Ascending aorta (tissue), 2 donors: ENCODE data around the gene ERBB3. TPM values are rescaled to one million over a fixed set of nuclear protein-coding genes. Genes with fewer than 3 reads are reported as not detected.

Experiments used
- DNase-seq, 2 donors: peaks; one replicate each; pipeline ENCODE4 v3.0.0-alpha.2; 2019; ENCODE audit warnings: low spot score in 2 of 2
- H3K27ac ChIP-seq, 2 donors: fragments of 200-600 bp; sonication (generic); one replicate each; pipeline ENCODE4 v1.5.1; 2016 to 2017; ENCODE audit warnings: mild to moderate bottlenecking in 1 of 2
- H3K27me3 ChIP-seq: fragments of 200-600 bp; sonication (generic); one replicate; pipeline ENCODE4 v1.5.1; 2017
- H3K36me3 ChIP-seq, 2 donors: fragments of 200-600 bp; sonication (generic); one replicate each; pipeline ENCODE4 v1.5.1; 2016
- H3K4me1 ChIP-seq, 2 donors: fragments of 200-600 bp; sonication (generic); one replicate each; pipeline ENCODE4 v1.5.1; 2016 to 2017; ENCODE audit warnings: mild to moderate bottlenecking in 1 of 2
- H3K4me3 ChIP-seq, 2 donors: fragments of 200-600 bp; sonication (generic); one replicate each; pipeline ENCODE4 v1.5.1; 2016 to 2017; ENCODE audit warnings: mild to moderate bottlenecking in 1 of 2
- H3K9me3 ChIP-seq, 2 donors: fragments of 200-600 bp; sonication (generic); one replicate each; pipeline ENCODE4 v1.5.1; 2016
- CTCF ChIP-seq, 3 experiments: fragments of 200-600 bp in 2 of 3; fragments of 450-650 bp in 1 of 3; sonication (generic) in 2 of 3; IDR thresholded peaks; one replicate each; pipeline ENCODE4 v1.5.1; 2016 to 2019; ENCODE audit warnings: antibody characterized with exemption in 3 of 3, mild to moderate bottlenecking in 1 of 3, moderate library complexity in 1 of 3
- intact Hi-C: fragments of 100-400 bp; cut with DNase I; formaldehyde crosslinking; loops from one replicate; pipeline ENCODE4 v1.15.1; 2023
- total RNA-seq: library from RNA; depleted of rRNA; stranded (reverse); fragments of >200 nt; gene quantifications from one replicate; pipeline ENCODE4 v1.1.0, GENCODE V29; 2016

The ERBB3 gene
- total RNA-seq, 1 donor from 2014 or later = 3.2 TPM

- intact Hi-C loops = no loop called here
- no peak for TF ChIP-seq CTCF (IDR thresholded peaks at IDR 0.05)
- peak overlapping the region; percentile 69 to 88 for H3K4me3 ChIP-seq
Observed at GRCh38 chr12:56105609-56105902, 25.6 kb downstream of the ERBB3 start.

GRCh38 chr12:56107242-56107641, 27.3 kb downstream of the ERBB3 start:
- no peaks in the 10 kb centered on the region for H3K27me3 ChIP-seq
- no peaks in the 10 kb centered on the region for H3K9me3 ChIP-seq
- intact Hi-C loops = no loop called here
- no peak overlapping the region for H3K27ac ChIP-seq
- peaks cover 55 to 56% of the 10 kb centered on the region in 2 donors for H3K36me3 ChIP-seq
- H3K4me3 ChIP-seq = no peak overlapping the region
- no peak for TF ChIP-seq CTCF (IDR thresholded peaks at IDR 0.05)
- peaks cover 0 to 13% of the 10 kb centered on the region in 2 donors for H3K4me1 ChIP-seq
- DNase-seq = no peak

More at GRCh38 chr12:56105609-56105902, 25.6 kb downstream of the ERBB3 start:
- no peaks in the 10 kb centered on the region for H3K9me3 ChIP-seq
- H3K27ac ChIP-seq = peak overlapping the region in 1 of 2 donors; percentile 8
- no peak for DNase-seq
- peaks cover 38 to 40% of the 10 kb centered on the region in 2 donors for H3K36me3 ChIP-seq
- H3K4me1 ChIP-seq = peaks cover 0 to 13% of the 10 kb centered on the region in 2 donors
- no peaks in the 10 kb centered on the region for H3K27me3 ChIP-seq

- intact Hi-C loops = no loop called here
- no peak overlapping the region for H3K27ac ChIP-seq
- no peaks in the 10 kb centered on the region for H3K9me3 ChIP-seq
- TF ChIP-seq CTCF (IDR thresholded peaks at IDR 0.05) = no peak
- peaks cover 63 to 70% of the 10 kb centered on the region in 2 donors for H3K36me3 ChIP-seq
- DNase-seq = no peak
- H3K4me3 ChIP-seq = no peak overlapping the region
- H3K27me3 ChIP-seq = no peaks in the 10 kb centered on the region
- peaks cover 0 to 10% of the 10 kb centered on the region in 2 donors for H3K4me1 ChIP-seq
Observed at GRCh38 chr12:56110571-56110970, 30.6 kb downstream of the ERBB3 start.

- no peak for TF ChIP-seq CTCF (IDR thresholded peaks at IDR 0.05)
- no peak for DNase-seq
- Histone ChIP-seq H3K36me3 (peaks cover 40 to 45% of the 10 kb centered on the region in 2 donors), H3K4me1 (peaks cover 3 to 8% of the 10 kb centered on the region in 2 donors), H3K9me3 (no peaks in the 10 kb centered on the region), H3K4me3 (no peak overlapping the region), H3K27me3 (no peaks in the 10 kb centered on the region), H3K27ac (no peak overlapping the region)
- intact Hi-C loops = no loop called here
Observed at GRCh38 chr12:56114084-56114483, 34.1 kb downstream of the ERBB3 start.

GRCh38 chr12:56115329-56115728, 35.4 kb downstream of the ERBB3 start:
- no peaks in the 10 kb centered on the region for H3K9me3 ChIP-seq
- H3K36me3 ChIP-seq = peaks cover 28 to 32% of the 10 kb centered on the region in 2 donors
- H3K4me1 ChIP-seq = peaks cover 10 to 16% of the 10 kb centered on the region in 2 donors
- no peak for TF ChIP-seq CTCF (IDR thresholded peaks at IDR 0.05)
- intact Hi-C loops = loop anchor here (5.0 kb wide), 5 partner anchors 38 to 1407 kb away; partner anchors contain the start of genes ATP5F1B, CNPY2, DDIT3 and MBD6
- DNase-seq = no peak
- H3K27me3 ChIP-seq = no peaks in the 10 kb centered on the region
- H3K4me3 ChIP-seq = peak overlapping the region; percentile 75 to 77
- H3K27ac ChIP-seq = peak overlapping the region; percentile 90 to 94
